Loucy (cell line): ENCODE results near the gene GMIP.
"Not testable (repeated sequence)": the region's sequence is repeated elsewhere in the genome, so short reads cannot be mapped to it uniquely, and the experiment has no call there.

Source experiments
- H2AFZ ChIP-seq: fragments of 200-600 bp; sonication (generic); 2 replicates; pipeline ENCODE4 v1.6.0; 2016; ENCODE audit warnings: antibody characterized with exemption, mild to moderate bottlenecking, low read length, moderate library complexity
- H3F3A ChIP-seq: fragments of 200-600 bp; 2 replicates; pipeline ENCODE4 v1.6.0; 2016; ENCODE audit warnings: antibody characterized with exemption, low read depth, mild to moderate bottlenecking
- H3K27me3 ChIP-seq: fragments of 200-600 bp; sonication (generic); 2 replicates; pipeline ENCODE4 v1.6.1; 2014; ENCODE audit warnings: low read length, mild to moderate bottlenecking; ENCODE audit not compliant: insufficient read depth, poor library complexity, severe bottlenecking
- H3K36me3 ChIP-seq: fragments of 200-600 bp; sonication (generic); 2 replicates; pipeline ENCODE4 v1.6.1; 2016; ENCODE audit warnings: low read length; ENCODE audit not compliant: insufficient read depth
- H3K4me1 ChIP-seq: fragments of 200-600 bp; sonication (generic); 2 replicates; pipeline ENCODE4 v1.5.1; 2014; ENCODE audit warnings: low read length, mild to moderate bottlenecking; ENCODE audit not compliant: insufficient read depth, poor library complexity, severe bottlenecking
- H3K4me2 ChIP-seq: fragments of 200-600 bp; sonication (generic); 2 replicates; pipeline ENCODE4 v1.6.0; 2014; ENCODE audit warnings: antibody characterized with exemption, low read length, low read depth, mild to moderate bottlenecking; ENCODE audit not compliant: poor library complexity, severe bottlenecking
- H3K4me3 ChIP-seq: fragments of 200-600 bp; sonication (generic); 2 replicates; pipeline ENCODE4 v1.5.1; 2014; ENCODE audit warnings: low read length, mild to moderate bottlenecking, mixed read lengths; ENCODE audit not compliant: poor library complexity, severe bottlenecking
- H3K79me2 ChIP-seq: fragments of 200-600 bp; sonication (generic); 2 replicates; pipeline ENCODE4 v1.6.1; 2014; ENCODE audit warnings: low read length; ENCODE audit not compliant: insufficient read depth
- H3K9ac ChIP-seq: fragments of 200-600 bp; sonication (generic); 2 replicates; pipeline ENCODE4 v1.6.0; 2014; ENCODE audit warnings: mild to moderate bottlenecking, low read depth, low read length, moderate library complexity; ENCODE audit not compliant: poor library complexity, severe bottlenecking
- H3K9me2 ChIP-seq: fragments of 200-600 bp; sonication (generic); replicated peaks from 2 replicates; pipeline ENCODE4 v1.6.1; 2016; ENCODE audit warnings: low read depth, low read length, mixed read lengths
- H3K9me3 ChIP-seq: fragments of 200-600 bp; sonication (generic); 2 replicates; pipeline ENCODE4 v1.6.1; 2014; ENCODE audit warnings: mild to moderate bottlenecking, antibody characterized with exemption, low read length, low read depth; ENCODE audit not compliant: insufficient read depth
- H4K20me1 ChIP-seq: fragments of 200-600 bp; sonication (generic); 2 replicates; pipeline ENCODE4 v1.6.0; 2014; ENCODE audit warnings: antibody characterized with exemption, low read length, mild to moderate bottlenecking; ENCODE audit not compliant: insufficient read depth, poor library complexity, severe bottlenecking
- CTCF ChIP-seq: fragments of 200-600 bp; sonication (generic); conservative IDR thresholded peaks from 2 replicates; pipeline ENCODE4 v1.5.1; 2014; ENCODE audit warnings: mild to moderate bottlenecking, antibody characterized with exemption, low read length
- EZH2phosphoT487 ChIP-seq: fragments of 200-600 bp; IDR thresholded peaks from 2 replicates; pipeline ENCODE4 v1.6.1; 2018; ENCODE audit warnings: antibody characterized with exemption, mild to moderate bottlenecking, moderate library complexity, borderline replicate concordance

The GMIP gene

GRCh38 chr19:19670070-19670551 lies 26.7 kb upstream of the GMIP start:
- H3K27me3 ChIP-seq, result no peaks in the 10 kb centered on the region
- H3K9ac ChIP-seq, result peak overlapping the region; percentile 94
- H2AFZ ChIP-seq, result no peak overlapping the region
- H3F3A ChIP-seq, result 0 out of 2 replicates have a peak, but pooled peaks cover 3% of the 10 kb centered on the region
- H3K4me2 ChIP-seq, result peak overlapping the region; percentile 79
- no peaks in the 10 kb centered on the region for H3K9me2 ChIP-seq
- peaks cover 12% of the 10 kb centered on the region for H3K4me1 ChIP-seq
- TF ChIP-seq CTCF, result no peak
- no peak for TF ChIP-seq EZH2phosphoT487
- H4K20me1 ChIP-seq, result peaks cover 7% of the 10 kb centered on the region
- peak overlapping the region; percentile 88 for H3K4me3 ChIP-seq
- no peaks in the 10 kb centered on the region; the same call in 1 of the 2 replicates for H3K36me3 ChIP-seq
- no peaks in the 10 kb centered on the region for H3K9me3 ChIP-seq
- peaks cover 52% of the 10 kb centered on the region for H3K79me2 ChIP-seq

- no peaks in the 10 kb centered on the region for H3K9me2 ChIP-seq
- 0 out of 2 replicates have a peak, but pooled peaks cover 3% of the 10 kb centered on the region for H3F3A ChIP-seq
- no peaks in the 10 kb centered on the region for H3K9me3 ChIP-seq
- H3K27me3 ChIP-seq, result no peaks in the 10 kb centered on the region
- no peak for TF ChIP-seq EZH2phosphoT487
- no peak for TF ChIP-seq CTCF
- H4K20me1 ChIP-seq, result peaks cover 7% of the 10 kb centered on the region
- peaks cover 44% of the 10 kb centered on the region for H3K79me2 ChIP-seq
- H2AFZ ChIP-seq, result peak within 1 kb of the TSS; percentile 79
- peak within 1 kb of the TSS; percentile 88 for H3K4me3 ChIP-seq
- peak within 1 kb of the TSS; percentile 94 for H3K9ac ChIP-seq
- H3K36me3 ChIP-seq, result no peaks in the 10 kb centered on the region; the same call in 1 of the 2 replicates
- H3K4me2 ChIP-seq, result peak within 1 kb of the TSS; percentile 79
- peaks cover 12% of the 10 kb centered on the region for H3K4me1 ChIP-seq
Measured at GRCh38 chr19:19668230-19669012, 25.0 kb upstream of the GMIP start, which contains the start of gene ZNF101. TSS of gene ZNF101 (plus strand) at chr19:19668839. CDS start at chr19:19668964, 125 bp downstream.

- H3K27me3 ChIP-seq, H3K36me3 ChIP-seq, H2AFZ ChIP-seq, H3K4me3 ChIP-seq, H3K4me2 ChIP-seq, H3K9me3 ChIP-seq, H3K9me2 ChIP-seq, H3K9ac ChIP-seq, H3F3A ChIP-seq: not testable (repeated sequence)
- Histone ChIP-seq H4K20me1 (peaks cover 30% of the 10 kb centered on the region), H3K79me2 (peaks cover 45% of the 10 kb centered on the region), H3K4me1 (peaks cover 27% of the 10 kb centered on the region)
Measured at GRCh38 chr19:19665420-19665948, 22.0 kb upstream of the GMIP start.
